Stimulated activated naive CD8-positive, alpha-beta T cell treated with anti-CD3 and anti-CD28 coated beads, Interleukin-15, Interleukin-2, amounts not matched to agents 100 U/mL and 50 U/mL, for 24 hours (primary cell): ENCODE measurements around the gene SDF4.

Experiments
- ATAC-seq: fragments of 150-1000 bp; cut with Tn5 transposase; one replicate; pipeline ENCODE4 v1.10.0; 2021
- DNase-seq: peaks from one replicate; pipeline ENCODE4 v3.0.0; 2021

Gene SDF4

DNA sequence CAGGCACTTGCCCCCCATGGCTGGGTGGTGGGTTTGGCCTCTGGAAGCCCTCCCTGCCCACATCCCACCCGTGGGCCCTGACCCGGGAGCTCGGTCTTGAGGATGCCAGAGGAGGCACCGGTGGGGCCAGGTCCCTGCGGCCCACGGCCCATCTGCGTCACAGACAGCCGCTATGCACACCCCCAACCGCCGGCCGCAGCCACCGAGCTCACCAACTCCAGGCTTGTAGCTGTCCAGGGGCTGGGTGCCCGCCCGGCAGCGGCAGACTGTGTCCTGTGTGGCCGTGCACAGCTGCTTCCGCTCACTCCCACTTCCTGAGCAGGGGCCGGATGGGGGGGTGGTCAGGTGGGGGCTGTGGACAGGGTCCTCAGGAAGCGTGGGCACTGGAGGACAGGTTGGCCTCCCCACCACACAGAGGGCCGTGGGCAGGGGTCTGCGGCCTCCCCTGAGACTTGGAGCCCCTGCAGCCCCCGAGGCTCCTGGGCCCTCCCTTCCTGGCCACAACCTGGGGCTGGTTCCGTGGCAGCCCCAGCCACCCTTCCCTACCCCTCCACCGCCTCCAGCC is 18.9 kb downstream of the SDF4 start:
- peak; percentile 69 for DNase-seq

GRCh38 chr1:1211541-1212441 is 20.0 kb downstream of the SDF4 start:
- DNase-seq, result no peak
- no peak for ATAC-seq

More for the DNA sequence above, 18.9 kb downstream of the SDF4 start:
- peak; percentile 6 for ATAC-seq

- ATAC-seq (no peak), DNase-seq (no peak)
These were observed 20.9 kb downstream of the SDF4 start for GRCh38 chr1:1210726-1211540.

- DNase-seq (peak; percentile 60), ATAC-seq (peak; percentile 4)
These were observed 22.9 kb downstream of the SDF4 start for GRCh38 chr1:1208713-1209433.

GRCh38 chr1:1207571-1207892 is 24.3 kb downstream of the SDF4 start:
- ATAC-seq (no peak), DNase-seq (no peak)

DNA sequence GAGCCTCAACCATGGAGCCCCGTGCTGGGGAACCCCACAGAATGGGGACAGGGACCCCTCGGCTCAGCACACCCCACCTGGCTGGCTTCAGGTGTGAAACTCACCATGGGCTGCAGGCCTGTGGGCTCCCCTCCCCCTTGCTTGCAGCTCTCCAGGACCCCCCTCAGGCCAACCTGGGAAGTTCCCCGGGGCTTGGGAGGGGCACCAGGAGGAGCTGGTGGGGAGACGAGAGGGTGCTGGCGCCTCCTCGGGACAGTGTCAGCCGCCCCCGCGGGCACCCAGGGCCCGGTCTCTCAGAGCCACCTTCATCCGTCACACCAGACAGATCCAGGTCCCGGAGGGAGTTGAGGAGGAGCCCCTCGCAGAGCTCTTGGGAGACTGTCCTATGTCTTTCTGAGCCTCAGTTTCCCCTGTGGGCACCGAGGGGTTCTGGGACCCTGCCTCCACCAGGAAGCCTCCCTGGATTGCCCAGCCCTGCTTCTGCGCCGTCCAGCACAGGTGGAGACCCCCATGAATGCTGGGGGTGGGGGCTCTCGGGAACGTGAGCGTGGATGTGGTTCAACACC is 24.8 kb downstream of the SDF4 start:
- DNase-seq, result peak; percentile 46
- ATAC-seq, result no peak

- ATAC-seq, result peak; percentile 9
- peak; percentile 56 for DNase-seq
These were observed 25.3 kb downstream of the SDF4 start, which contains the start of gene TNFRSF18 for GRCh38 chr1:1206376-1206965. TSS of gene TNFRSF18 (minus strand) at chr1:1206592. CDS start at chr1:1206571, 21 bp downstream.

DNA sequence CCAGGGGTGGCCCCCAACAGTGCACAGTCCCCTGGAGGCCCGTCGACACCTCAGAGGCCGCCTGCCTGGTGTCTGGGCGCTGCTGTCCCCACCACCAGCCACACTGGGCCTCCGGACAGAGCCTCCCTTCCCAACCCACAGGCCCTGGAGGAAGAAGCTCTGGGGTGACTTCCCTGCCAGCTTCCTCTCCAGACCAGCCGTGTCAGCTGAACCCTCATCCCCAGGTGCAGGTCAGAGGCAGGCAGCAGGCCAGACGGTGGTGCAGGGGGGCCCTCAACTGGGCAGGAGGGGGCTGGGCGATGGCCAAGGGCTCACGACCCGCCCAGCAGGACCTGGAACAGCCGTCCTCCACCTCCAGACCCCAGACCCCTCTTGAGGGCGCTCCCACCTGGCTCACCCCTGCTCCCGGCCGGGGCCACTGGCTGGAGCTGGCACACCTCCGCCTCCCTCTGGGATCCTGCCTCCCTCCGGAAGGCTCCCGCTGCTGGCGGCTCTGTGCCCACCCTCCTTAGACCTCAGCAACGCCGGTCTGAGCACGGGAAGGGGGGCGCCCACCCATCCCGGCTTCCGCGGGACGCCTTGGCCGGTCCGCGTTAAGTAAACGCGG is 25.9 kb downstream of the SDF4 start:
- DNase-seq (peak; percentile 32), ATAC-seq (no peak)

- ATAC-seq, result no peak
- DNase-seq, result no peak
These were observed 26.6 kb downstream of the SDF4 start for GRCh38 chr1:1204998-1205768.

DNA sequence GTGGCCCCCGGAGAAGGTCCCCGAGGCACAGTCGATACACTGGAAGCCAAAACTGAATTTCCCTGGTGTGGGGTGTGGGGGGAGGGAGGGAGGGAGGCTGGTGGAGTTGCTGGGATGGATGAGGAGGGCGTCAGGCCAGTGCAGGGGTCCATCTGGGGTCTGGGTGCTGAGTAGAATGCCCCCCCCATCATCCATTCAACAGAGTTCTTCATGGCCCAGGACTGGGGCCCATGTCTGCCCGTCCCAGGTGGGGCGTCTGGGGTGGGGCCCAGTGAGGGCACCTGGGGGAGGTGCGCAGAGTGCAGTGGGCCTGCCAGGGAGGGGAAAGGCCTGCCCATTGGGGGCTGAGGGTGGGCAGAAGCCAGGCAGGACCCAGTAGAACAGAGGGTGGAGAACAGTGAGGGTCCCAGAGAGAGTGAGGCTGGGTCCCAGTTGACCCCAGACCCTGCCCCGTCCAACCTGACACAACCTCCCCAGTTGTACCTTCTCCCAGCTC is 27.3 kb downstream of the SDF4 start:
- no peak for DNase-seq
- no peak for ATAC-seq

DNA sequence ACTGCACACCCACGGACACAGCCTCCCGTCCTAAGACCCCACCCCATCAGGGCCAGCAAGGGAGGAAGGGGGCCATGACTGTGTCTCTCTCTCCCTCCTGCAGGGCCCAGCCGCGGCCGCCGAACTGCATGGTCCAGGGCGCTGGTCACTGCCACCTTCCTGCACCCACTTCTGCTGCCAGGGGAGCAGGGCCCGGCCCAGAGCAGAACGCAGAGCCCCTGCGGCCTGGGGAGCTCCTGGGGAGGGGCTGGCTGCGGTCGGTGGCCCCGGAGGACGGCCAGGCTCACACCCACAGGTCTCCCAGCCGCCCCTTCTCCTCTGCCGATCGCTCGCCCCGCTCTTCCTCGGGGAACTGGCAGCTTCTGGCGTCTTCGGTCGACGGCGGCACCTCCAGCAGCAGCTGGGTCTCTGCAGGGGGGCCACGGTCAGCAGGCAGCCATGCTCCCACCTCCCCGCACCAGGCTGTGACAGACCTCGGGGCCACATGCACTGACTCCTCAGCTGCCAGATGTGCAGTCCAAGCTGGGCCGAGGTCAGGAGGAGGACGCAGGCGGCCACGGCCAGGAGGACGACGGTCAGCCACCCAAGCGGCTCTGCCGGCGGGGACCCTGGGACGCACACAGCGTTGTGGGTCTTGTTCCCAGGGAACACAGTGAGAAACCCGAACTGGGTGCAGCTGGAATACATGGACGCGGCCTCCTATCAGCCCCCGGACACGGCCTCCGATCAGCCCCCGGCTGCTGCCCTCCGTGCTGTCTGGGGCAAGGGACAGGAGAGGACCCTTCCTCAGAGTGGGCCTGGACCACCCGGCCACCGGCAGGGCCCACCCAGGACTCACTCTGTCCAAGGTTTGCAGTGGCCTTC is 28.0 kb downstream of the SDF4 start:
- DNase-seq, result peak; percentile 17

GRCh38 chr1:1202831-1203560 is 28.8 kb downstream of the SDF4 start:
- ATAC-seq (no peak), DNase-seq (peak; percentile 31)

More for the DNA sequence above, 28.0 kb downstream of the SDF4 start:
- no peak for ATAC-seq

- peak; percentile 93 for DNase-seq
- peak; percentile 83 for ATAC-seq
These were observed 30.7 kb downstream of the SDF4 start for GRCh38 chr1:1200876-1201810.

GRCh38 chr1:1199961-1200875 is 31.6 kb downstream of the SDF4 start:
- ATAC-seq (no peak), DNase-seq (no peak)

GRCh38 chr1:1199141-1199960 is 32.5 kb downstream of the SDF4 start:
- no peak for DNase-seq
- no peak for ATAC-seq
